Stimulated activated CD4-positive, alpha-beta T cell treated with anti-CD3 and anti-CD28 coated beads, TNF-alpha, amount 100 ng/mL, for 24 hours (primary cell): ENCODE data around the gene RBM20.

Source experiments
- DNase-seq, 3 experiments: peaks; one replicate each; pipeline ENCODE4 v3.0.0-alpha.2; 2020; ENCODE audit warnings: low read depth in 3 of 3

The RBM20 gene

GRCh38 chr10:110811791-110812581 is 167.8 kb downstream of the RBM20 start:
- DNase-seq, result no peak

DNA sequence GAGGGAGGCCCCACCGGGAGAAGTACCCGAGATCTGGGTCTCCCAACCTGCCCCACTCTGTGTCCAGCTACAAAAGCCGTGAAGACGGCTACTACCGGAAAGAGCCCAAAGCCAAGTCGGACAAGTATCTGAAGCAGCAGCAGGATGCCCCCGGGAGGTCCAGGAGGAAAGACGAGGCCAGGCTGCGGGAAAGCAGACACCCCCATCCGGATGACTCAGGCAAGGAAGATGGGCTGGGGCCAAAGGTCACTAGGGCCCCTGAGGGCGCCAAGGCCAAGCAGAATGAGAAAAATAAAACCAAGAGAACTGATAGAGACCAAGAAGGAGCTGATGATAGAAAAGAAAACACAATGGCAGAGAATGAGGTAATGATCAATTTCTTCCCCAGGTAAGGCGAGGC is 168.4 kb downstream of the RBM20 start:
- no peak for DNase-seq

DNA sequence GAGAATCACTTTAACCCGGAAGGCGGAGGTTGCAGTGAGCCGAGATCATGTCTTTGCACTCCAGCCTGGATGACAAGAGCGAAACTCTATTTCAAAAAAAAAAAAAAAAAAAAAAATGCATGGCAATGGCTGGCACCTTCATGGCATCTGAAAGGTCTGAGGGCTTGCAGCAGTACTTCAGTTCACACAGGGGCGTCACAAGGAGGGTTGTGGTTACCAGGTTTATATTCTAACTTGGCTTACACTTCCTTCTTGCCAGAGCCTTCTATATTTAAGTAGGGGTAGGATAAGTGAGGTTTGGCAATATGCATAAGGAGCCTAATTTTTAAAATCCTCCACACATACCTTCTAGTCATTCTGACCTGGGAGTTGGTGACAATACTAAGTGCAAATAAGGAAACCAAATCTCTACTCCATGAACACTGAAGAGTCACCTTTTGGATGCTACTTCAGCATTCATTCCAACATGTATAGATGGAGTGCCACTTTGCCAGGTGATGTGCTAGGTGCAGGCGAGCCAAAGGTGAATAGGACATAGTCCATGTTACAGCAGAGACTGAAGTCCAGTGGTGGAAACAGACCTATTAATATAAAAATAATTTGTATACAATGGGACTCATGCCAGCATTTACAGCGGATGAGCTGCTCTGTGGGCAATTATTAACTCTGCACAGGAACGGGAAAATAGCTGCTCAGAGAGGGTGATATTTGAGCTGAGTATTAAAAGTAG is 169.8 kb downstream of the RBM20 start:
- DNase-seq, result no peak

DNA sequence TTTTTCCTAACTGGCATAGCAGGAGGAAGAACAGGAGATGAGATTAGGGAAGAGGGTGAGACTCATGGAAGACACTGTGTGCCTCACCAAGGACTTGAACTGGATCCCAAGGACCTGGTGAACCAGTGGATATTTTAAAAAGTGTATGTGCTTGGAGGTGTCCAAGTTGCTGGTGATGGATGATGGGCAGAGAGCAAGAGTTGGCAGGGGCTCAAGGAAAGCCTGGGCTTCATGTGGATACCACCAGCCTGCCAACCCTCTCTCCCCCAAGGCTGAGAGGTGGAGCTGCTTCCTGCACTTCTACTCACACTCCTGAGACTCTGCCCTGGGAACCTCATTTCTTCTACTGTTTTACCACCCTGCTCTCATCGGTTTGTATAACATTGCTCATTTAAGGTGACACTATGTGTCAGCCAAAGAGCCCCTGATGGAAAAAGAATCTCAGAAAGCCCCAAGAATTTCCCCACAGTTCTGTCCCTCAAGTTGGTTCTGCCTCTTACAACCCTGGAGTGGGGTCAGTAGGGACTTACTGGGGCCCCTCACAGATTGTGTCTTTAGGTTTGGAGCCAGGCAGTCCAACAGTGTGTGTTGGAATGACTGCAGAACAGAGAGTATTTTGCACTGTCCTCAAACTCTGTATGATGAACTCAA is 171.3 kb downstream of the RBM20 start:
- DNase-seq, result no peak

GRCh38 chr10:110817614-110818013 is 173.5 kb downstream of the RBM20 start:
- DNase-seq, result no peak

GRCh38 chr10:110818311-110819256 is 174.4 kb downstream of the RBM20 start:
- no peak for DNase-seq

- no peak for DNase-seq
These were observed 176.2 kb downstream of the RBM20 start for GRCh38 chr10:110820321-110820814.

- DNase-seq, result no peak
These were observed 177.4 kb downstream of the RBM20 start for GRCh38 chr10:110821508-110821907.

DNA sequence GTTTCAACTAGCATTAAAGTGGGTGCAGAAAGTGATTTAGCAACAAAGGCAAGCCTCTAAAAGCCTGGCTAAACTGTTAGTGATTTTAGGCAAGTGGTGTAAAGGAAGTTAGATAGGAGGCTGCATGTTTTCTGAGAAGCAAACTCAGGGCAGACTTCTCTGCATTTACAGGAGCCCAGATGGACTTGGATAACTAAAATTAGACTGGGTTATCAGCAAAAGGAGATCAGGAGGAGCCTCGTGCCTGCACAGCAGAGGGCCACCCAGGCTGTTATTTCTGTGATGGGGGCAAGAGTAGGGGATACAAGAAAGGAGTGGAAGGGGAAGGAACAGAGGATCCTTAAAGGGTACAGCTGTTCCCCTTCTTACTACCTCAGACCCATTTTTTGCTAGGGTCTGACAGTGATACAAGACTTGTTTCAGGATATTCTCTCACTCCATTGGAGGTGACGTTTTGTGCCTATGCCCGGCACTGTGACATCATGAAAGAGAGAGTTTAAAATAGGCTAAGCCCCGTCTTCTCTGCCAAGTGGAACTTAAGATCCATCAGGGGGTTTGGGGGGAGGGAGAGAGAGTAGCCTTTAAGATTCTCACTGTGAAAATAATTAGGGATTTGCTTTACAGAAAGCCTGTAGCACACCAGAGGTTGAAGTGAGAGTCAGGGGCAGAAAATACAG is 178.0 kb downstream of the RBM20 start:
- DNase-seq, result no peak

DNA sequence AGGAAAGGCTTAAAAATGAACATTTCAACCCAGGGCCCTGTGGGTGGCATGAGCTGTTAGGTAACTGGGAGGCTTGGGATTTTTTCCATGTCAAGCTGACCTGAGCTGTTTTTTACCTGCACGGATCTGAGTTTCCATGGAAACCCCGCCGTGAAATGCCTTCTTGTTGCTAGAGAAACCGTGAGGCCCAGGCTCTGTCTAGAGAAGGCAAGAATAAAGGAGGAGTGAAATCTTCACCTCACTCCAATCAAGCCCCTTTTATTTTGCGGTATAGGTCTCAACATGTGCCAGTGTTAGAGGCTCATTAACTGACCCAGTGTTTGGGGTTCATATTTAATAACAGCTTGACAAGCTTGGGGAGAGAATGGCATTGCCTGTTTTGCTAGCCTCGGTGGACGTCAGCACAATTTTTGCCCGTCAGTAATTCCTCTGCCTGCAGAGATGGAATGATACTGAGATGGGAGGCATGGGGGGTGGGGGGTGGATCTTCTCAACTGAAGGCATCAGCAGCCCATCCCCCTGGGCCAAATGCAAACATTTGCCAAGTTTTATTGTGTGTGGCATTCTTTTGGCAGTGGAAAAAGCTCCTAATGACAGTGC is 178.7 kb downstream of the RBM20 start:
- DNase-seq, result no peak

DNA sequence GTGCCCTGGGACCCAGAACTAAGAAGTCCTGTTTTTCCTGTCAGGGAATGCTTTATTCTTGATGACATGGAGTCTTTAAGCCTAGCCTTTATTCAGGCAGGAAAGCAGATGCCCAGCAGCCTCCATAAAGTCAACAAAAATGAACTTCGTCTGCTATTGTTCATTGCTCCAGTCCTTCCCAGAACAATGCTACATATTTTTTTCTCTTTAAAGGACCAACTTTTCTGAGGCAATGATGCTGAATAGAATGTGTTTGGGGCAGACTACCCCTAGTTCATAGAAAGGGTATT is 180.0 kb downstream of the RBM20 start:
- DNase-seq, result no peak

GRCh38 chr10:110824660-110825059 is 180.5 kb downstream of the RBM20 start:
- no peak for DNase-seq

GRCh38 chr10:110825508-110825907 is 181.4 kb downstream of the RBM20 start:
- no peak for DNase-seq

GRCh38 chr10:110827410-110827809 is 183.3 kb downstream of the RBM20 start:
- no peak for DNase-seq

DNA sequence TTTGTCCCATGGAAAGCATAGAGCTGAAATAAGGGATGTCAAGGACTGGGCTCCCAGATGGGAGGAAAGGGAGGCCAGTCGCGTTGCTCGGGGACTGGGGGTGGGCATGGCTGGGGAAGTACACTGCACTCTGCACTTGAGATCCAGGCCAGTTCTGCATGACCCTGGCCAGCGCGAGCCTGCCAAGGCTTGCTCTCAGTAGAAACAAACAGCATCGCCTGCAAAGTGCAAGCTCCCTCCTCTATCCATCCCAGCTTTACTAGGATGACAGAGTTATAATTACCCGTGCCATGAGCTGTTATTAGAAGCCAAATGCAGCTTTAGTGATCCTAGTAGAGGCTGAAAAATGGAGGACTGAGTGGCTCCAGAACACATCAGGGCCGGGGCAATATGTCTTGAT is 183.7 kb downstream of the RBM20 start:
- no peak for DNase-seq

DNA sequence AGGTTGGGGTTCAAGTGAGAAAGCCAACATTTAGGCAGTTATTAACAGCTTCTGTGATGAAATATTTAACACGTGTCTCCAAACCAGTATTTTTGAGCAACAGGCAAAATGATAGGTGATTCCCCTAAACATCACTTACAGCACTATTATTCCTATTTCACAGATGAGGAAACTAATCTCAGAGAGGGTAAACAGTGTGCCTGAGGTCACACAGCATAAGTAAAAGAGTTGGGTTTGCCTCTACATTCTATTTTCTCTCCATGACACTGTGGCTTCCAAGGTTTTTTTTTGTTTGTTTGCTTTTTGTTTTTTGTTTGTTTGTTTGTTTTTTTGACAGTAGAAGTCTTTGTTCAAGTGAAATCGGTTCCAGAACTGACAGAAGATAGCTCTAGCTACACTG is 184.4 kb downstream of the RBM20 start:
- DNase-seq, result no peak

- DNase-seq, result no peak
These were observed 185.7 kb downstream of the RBM20 start for GRCh38 chr10:110829721-110830410.

DNA sequence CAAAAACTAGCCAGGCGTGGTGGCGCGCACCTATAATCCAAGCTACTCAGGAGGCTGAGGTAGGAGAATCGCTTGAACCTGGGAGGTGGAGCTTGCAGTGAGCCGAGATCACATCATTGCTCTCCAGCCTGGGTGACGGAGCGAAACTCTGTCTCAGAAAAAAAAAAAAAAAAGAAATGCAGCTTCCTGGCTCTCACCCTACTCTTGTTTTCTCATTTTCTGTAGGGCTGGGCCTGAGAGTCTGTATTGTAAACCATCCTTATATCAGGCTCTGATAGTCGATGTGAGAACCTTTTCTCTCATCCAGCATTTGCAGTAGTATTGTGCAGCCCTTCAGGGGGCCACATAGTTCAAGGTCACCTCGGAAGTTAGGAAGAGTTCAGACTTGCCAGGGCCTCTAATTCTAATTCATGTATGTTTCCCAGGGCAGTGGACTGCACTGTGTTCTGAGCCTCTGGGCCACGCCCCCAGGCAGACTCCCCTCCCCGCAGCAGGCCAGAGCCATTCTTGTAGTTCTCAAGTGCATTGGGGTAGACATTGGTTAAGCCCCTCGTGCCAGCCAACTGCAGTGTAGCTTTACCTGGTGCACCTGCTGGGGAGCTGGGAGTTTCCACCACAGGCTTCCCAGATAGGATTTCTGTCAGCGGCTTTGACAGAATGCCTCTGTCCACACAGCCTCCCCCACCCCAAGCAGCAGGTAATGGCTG is 189.3 kb downstream of the RBM20 start:
- DNase-seq, result no peak

- DNase-seq, result no peak
These were observed 189.9 kb downstream of the RBM20 start for GRCh38 chr10:110833941-110834628.
